ENCODE results near the gene ATP6V1G1.
"Not testable (repeated sequence)": the region's sequence is repeated elsewhere in the genome, so short reads cannot be mapped to it uniquely, and the experiment has no call there.

The ATP6V1G1 gene

GRCh38 chr9:114591849-114592248 is 4.3 kb downstream of the ATP6V1G1 start:
- DNase-seq (no peak), ATAC-seq (no peak)
- H3K27me3 Mint-ChIP-seq: peaks cover 2% of the 10 kb centered on the region
- H3K9me3 Mint-ChIP-seq: no peaks in the 10 kb centered on the region
- H3K27ac Mint-ChIP-seq: peak overlapping the region; percentile 88
- H3K36me3 Mint-ChIP-seq (ENCODE audit: low read depth): peaks cover 54% of the 10 kb centered on the region
- H3K4me3 Mint-ChIP-seq: peak overlapping the region; percentile 68
- H3K4me1 Mint-ChIP-seq: peaks cover 67% of the 10 kb centered on the region

DNA sequence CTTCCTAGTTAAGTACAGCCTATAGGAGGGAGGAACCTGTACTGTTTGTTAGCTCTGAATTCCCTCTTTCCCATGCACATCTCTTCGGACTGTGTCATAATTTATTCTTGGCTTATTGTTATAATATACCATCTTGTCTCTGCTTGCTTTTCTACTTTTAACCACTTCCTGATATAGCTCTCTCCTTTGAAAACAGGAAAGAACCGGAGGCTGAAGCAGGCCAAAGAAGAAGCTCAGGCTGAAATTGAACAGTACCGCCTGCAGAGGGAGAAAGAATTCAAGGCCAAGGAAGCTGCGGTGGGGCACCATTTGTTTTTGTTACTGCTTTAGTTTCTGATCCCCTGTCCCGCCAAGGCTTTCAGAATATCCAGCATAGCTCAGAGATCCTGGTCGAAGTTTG is 4.8 kb downstream of the ATP6V1G1 start:
- H3K4me3 Mint-ChIP-seq: peak overlapping the region; percentile 68
- ATAC-seq (peak; percentile 13), DNase-seq (peak; percentile 41)
- H3K9me3 Mint-ChIP-seq: no peaks in the 10 kb centered on the region
- peaks cover 55% of the 10 kb centered on the region for H3K36me3 Mint-ChIP-seq (ENCODE audit: low read depth)
- peak overlapping the region; percentile 88 for H3K27ac Mint-ChIP-seq
- H3K27me3 Mint-ChIP-seq: peaks cover 2% of the 10 kb centered on the region
- peaks cover 62% of the 10 kb centered on the region for H3K4me1 Mint-ChIP-seq

GRCh38 chr9:114594136-114594535 is 6.6 kb downstream of the ATP6V1G1 start:
- no peak overlapping the region for H3K4me3 Mint-ChIP-seq
- no peaks in the 10 kb centered on the region for H3K27me3 Mint-ChIP-seq
- peaks cover 60% of the 10 kb centered on the region for H3K36me3 Mint-ChIP-seq (ENCODE audit: low read depth)
- peaks cover 51% of the 10 kb centered on the region for H3K4me1 Mint-ChIP-seq
- H3K27ac Mint-ChIP-seq: peak overlapping the region; percentile 88
- no peak for ATAC-seq
- DNase-seq: no peak
- H3K9me3 Mint-ChIP-seq: no peaks in the 10 kb centered on the region

- Mint-ChIP-seq H3K36me3 (ENCODE audit: low read depth) (peaks cover 56% of the 10 kb centered on the region), H3K4me1 (peaks cover 14% of the 10 kb centered on the region)
- not testable (repeated sequence) for H3K4me3 Mint-ChIP-seq, ATAC-seq, H3K9me3 Mint-ChIP-seq, DNase-seq, H3K27ac Mint-ChIP-seq, H3K27me3 Mint-ChIP-seq
Measured at GRCh38 chr9:114600502-114601248, 13.1 kb downstream of the ATP6V1G1 start.

GRCh38 chr9:114601787-114602186 is 14.2 kb downstream of the ATP6V1G1 start:
- Mint-ChIP-seq H3K4me1 (peaks cover 11% of the 10 kb centered on the region), H3K36me3 (ENCODE audit: low read depth) (peaks cover 48% of the 10 kb centered on the region)
- not testable (repeated sequence) for H3K27me3 Mint-ChIP-seq, DNase-seq, H3K4me3 Mint-ChIP-seq, H3K9me3 Mint-ChIP-seq, H3K27ac Mint-ChIP-seq, ATAC-seq

DNA sequence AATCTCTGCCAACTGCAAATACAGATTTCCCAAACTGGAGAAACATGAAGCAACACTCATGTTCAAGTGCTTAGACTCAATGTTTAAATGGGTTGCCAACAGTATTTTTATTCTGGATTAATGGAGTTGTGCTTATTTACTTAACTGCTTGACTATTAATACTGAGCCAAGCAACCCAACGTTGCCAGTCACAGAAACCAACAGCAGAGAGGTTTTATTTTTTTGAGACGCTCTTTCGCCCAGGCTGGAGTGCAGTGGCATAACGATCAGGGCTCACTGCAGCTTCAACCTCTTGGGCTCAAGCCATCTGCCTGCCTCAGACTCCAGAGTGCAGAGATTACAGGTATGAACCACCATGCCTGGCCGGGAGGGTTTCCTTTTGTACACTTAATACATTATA is 15.1 kb downstream of the ATP6V1G1 start:
- peaks cover 8% of the 10 kb centered on the region for H3K9me3 Mint-ChIP-seq
- H3K4me1 Mint-ChIP-seq: peaks cover 14% of the 10 kb centered on the region
- H3K27me3 Mint-ChIP-seq: no peaks in the 10 kb centered on the region
- H3K4me3 Mint-ChIP-seq: no peak overlapping the region
- no peak overlapping the region for H3K27ac Mint-ChIP-seq
- no peak for ATAC-seq
- H3K36me3 Mint-ChIP-seq (ENCODE audit: low read depth): peaks cover 42% of the 10 kb centered on the region
- no peak for DNase-seq

DNA sequence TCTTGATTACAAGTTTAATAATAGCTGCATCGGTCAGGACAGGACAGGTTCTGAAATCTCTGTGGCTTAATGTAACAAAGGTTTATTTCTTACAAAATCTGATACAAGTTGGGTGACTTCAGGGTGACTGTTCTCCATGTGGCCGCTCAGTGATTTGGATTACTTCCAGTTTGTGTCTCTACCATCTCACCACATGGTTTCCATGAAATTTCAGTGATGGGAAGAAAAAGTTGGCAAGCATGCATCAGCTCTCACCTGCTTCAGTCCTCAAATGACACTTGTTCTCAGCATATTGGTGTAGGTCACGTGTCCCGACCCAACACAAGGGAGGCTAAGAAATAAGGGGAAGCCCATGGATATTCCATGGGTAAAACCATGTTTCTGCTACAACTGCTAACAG is 15.7 kb downstream of the ATP6V1G1 start:
- ATAC-seq: no peak
- Mint-ChIP-seq H3K4me1 (peaks cover 16% of the 10 kb centered on the region), H3K4me3 (no peak overlapping the region), H3K27me3 (no peaks in the 10 kb centered on the region), H3K9me3 (peaks cover 8% of the 10 kb centered on the region), H3K27ac (no peak overlapping the region), H3K36me3 (ENCODE audit: low read depth) (peaks cover 38% of the 10 kb centered on the region)
- DNase-seq: no peak

DNA sequence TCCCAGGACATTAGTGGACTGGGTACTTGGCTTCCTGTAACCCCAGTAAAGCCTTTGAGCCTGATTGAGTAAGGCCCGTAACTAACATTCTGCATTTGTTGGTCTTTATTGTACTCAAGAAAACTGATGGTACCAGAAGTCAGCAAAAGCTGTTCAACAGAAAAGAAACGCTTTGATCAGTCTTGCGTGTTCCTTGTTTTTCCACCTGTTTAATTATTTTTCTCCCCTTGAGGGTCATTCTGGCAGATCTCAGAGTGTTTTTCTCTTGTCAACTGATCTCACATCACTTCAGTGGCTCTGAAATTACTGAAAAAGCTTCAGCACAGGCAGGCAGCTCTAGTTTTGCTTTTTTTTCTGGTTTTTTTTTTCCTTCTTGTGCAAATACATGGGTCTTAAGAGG is 17.4 kb downstream of the ATP6V1G1 start:
- Mint-ChIP-seq H3K9me3 (peaks cover 8% of the 10 kb centered on the region), H3K27me3 (no peaks in the 10 kb centered on the region), H3K4me3 (no peak overlapping the region), H3K36me3 (ENCODE audit: low read depth) (peaks cover 22% of the 10 kb centered on the region), H3K4me1 (peaks cover 28% of the 10 kb centered on the region), H3K27ac (no peak overlapping the region)
- no peak for DNase-seq
- ATAC-seq: no peak

- H3K36me3 Mint-ChIP-seq (ENCODE audit: low read depth): peaks cover 17% of the 10 kb centered on the region
- H3K4me1 Mint-ChIP-seq: peaks cover 37% of the 10 kb centered on the region
- DNase-seq: no peak
- peaks cover 8% of the 10 kb centered on the region for H3K9me3 Mint-ChIP-seq
- ATAC-seq: no peak
- H3K27me3 Mint-ChIP-seq: no peaks in the 10 kb centered on the region
- H3K4me3 Mint-ChIP-seq: no peak overlapping the region
- H3K27ac Mint-ChIP-seq: no peak overlapping the region
Measured at GRCh38 chr9:114606068-114606467, 18.5 kb downstream of the ATP6V1G1 start.

DNA sequence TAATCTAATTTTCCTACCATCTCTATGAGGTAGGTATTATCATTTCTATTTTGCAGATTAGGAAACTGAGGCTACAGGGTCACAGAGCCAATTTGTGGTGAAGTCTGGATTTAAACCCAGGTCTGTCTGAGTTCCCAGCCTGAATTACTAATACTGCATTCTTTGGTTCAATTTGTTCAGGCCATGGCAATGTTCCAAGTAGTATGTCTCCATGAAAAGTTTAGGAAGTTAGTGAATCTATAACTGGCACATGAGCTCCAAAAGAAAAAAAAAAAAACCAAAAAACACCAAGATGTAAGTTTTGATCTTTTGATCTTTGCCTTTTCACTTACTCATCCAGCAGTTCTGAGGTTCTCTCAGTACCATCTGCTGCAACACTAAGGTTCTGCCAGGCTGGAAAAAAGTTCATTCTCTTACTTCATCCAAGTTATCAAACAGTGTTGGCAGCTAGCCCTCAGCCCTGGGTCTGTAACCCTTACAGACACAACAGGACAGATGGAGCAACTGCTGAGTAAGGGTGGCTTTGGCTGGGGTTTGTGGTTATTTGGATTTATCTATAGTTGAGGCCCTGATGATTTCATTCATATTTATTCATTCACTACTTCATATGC is 19.1 kb downstream of the ATP6V1G1 start:
- no peaks in the 10 kb centered on the region for H3K27me3 Mint-ChIP-seq
- H3K4me1 Mint-ChIP-seq: peaks cover 37% of the 10 kb centered on the region
- ATAC-seq: no peak
- peaks cover 10% of the 10 kb centered on the region for H3K36me3 Mint-ChIP-seq (ENCODE audit: low read depth)
- no peak overlapping the region for H3K27ac Mint-ChIP-seq
- peaks cover 4% of the 10 kb centered on the region for H3K9me3 Mint-ChIP-seq
- no peak overlapping the region for H3K4me3 Mint-ChIP-seq
- DNase-seq: no peak

DNA sequence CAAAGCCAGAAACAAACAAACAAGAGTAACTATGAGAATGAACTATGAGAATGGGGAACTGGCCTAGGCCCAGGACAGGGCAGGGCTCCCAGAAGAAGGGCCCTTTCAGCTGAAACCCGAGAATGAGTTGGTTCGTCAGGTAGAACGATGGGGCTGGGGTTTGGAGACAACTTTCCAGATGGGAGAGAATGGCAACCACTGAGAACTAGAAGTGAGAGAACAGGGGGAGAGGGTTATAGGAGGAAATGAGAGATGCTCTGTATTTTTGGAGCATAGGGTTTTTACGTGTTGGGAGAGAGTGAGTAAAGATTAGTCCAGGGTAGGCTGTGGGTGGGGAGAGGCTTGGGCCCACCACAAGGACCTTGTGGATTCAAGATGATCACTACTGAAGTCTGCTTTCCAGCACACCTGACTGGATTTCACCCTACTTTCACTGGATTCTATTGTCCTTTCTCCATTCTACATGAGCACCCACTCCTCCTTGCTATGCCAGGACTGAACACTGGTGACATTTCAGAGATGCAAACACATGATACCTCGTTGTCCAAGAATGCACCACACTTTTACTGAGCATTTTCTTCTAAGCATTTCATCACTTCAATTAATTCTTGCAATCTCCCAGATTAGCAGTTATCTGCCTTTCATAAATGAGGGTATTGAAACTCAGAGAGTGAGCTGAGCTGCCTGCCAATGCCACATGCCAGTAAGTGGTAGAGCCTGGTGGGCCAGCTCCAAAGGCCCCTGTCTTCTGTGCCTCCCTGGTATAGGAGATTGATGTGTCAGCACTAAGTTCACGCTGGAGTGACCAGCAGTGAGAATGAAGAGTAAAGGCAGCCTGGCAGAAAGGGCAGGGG is 20.3 kb downstream of the ATP6V1G1 start:
- DNase-seq (no peak), ATAC-seq (no peak)
- H3K9me3 Mint-ChIP-seq: no peaks in the 10 kb centered on the region
- H3K27me3 Mint-ChIP-seq: no peaks in the 10 kb centered on the region
- H3K4me3 Mint-ChIP-seq: no peak overlapping the region
- H3K36me3 Mint-ChIP-seq (ENCODE audit: low read depth): peaks cover 8% of the 10 kb centered on the region
- peaks cover 48% of the 10 kb centered on the region for H3K4me1 Mint-ChIP-seq
- no peak overlapping the region for H3K27ac Mint-ChIP-seq

DNA sequence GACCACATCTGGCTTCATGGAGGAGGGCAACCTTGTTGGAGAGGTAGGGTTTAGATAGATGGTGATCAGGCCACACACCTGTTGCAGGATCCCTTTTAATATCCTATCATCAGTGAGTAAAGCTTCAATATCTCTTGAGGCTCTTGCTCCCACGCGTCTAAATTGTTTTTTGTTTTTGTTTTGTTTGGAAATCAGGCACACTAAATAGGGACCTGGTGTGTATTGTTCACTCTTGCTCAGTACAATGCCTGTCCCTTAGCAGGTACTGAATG is 20.9 kb downstream of the ATP6V1G1 start:
- Mint-ChIP-seq H3K36me3 (ENCODE audit: low read depth) (peaks cover 12% of the 10 kb centered on the region), H3K4me1 (peaks cover 53% of the 10 kb centered on the region), H3K4me3 (no peak overlapping the region), H3K27me3 (no peaks in the 10 kb centered on the region), H3K9me3 (no peaks in the 10 kb centered on the region), H3K27ac (no peak overlapping the region)
- DNase-seq (no peak), ATAC-seq (no peak)

DNA sequence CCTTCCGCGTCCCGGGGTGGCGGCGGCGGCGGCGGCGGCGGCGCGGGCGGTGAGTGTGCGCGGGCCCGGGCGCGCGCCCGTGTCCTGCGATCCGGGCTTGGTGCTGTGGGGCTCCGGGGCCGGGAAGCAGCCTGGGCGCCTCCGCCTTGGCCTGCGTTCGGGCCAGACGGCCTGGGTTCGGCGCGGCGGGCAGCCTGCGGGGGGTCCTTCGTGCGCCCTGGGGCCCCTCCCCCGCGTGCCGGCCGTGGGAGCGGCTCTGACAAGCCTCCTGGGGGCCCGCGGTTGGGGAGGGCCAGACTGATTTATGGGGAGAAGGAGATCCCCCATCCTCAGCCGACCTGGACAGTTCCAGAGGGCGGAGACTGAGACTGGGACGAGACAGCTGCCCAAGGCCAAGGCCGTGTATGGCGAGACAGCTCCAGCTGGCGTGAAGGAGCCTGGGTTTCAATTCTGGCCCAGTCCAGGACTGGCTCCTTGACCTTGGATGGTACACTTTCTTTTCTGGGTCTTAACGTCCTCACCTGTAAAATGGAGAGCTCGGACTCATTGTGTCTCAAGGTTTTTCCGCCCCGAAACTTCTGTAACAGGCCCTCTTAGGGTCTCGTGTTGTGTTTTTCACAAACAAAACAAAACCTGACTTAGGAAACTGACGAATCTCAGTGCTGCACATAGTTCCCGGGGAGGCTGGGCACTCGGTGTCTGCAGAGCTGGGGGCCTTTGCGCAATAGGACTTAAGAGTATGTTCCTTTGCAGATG is 24.1 kb downstream of the ATP6V1G1 start:
- Mint-ChIP-seq H3K36me3 (ENCODE audit: low read depth) (peaks cover 21% of the 10 kb centered on the region), H3K9me3 (no peaks in the 10 kb centered on the region), H3K4me1 (peaks cover 67% of the 10 kb centered on the region), H3K27me3 (no peaks in the 10 kb centered on the region), H3K4me3 (peak overlapping the region; percentile 89), H3K27ac (peak overlapping the region; percentile 89)
- ATAC-seq (peak; percentile 60), DNase-seq (peak; percentile 53)

GRCh38 chr9:114612272-114612923 is 24.8 kb downstream of the ATP6V1G1 start:
- Mint-ChIP-seq H3K9me3 (no peaks in the 10 kb centered on the region), H3K27ac (peak overlapping the region; percentile 89), H3K36me3 (ENCODE audit: low read depth) (peaks cover 23% of the 10 kb centered on the region), H3K4me1 (peaks cover 72% of the 10 kb centered on the region), H3K4me3 (peak overlapping the region; percentile 89), H3K27me3 (no peaks in the 10 kb centered on the region)
- no peak for ATAC-seq
- peak; percentile 12 for DNase-seq

Data from activated naive CD8-positive, alpha-beta T cell treated with anti-CD3 and anti-CD28 coated beads, Interleukin-2, amount 50 U/mL, for 24 hours (primary cell).